ENCODE data around the gene GPBP1L1. TPM values are rescaled to one million over a fixed set of nuclear protein-coding genes. Genes with fewer than 3 reads are reported as not detected.

The GPBP1L1 gene
- total and polyA plus RNA-seq, 9 donors = 36.0 to 89.5 (median 78.7) TPM

DNA sequence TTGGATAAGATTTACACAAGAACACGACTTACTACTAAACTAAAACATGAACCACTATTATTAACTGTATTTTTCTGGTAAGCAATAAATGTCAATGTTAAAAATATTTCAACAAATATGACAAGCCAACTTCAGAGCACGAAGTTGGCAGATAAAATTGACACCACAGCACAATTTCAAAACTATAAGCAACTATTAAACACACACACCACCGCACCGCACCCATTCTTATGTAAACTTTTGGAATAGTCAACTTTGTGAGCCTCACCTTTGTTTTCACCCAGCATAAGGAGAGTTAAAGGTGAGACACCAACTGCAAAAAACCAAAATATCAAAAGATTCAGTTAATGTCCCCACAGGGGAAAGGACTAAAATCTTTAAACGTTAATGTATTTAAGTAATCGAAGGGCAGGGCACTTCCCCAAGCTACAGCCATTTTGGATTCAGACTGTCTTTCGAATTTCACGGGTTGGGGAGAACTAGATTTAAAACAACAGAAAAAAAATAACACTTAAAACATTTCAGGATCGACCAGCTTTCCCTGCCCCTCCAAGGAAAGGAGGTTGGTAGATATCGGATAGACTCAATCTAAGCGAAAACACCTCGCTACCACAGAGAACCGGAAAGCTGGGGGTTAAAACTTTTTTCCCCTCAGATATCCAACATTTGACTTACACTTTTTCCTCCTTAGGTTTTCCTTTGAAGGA is 872 bp downstream of the GPBP1L1 start:
- Histone ChIP-seq H3K4me1 (ENCODE audit: insufficient read depth) (peaks cover 4% of the 10 kb centered on the region), H3K27me3 (no peaks in the 10 kb centered on the region), H3K27ac (peak overlapping the region in 1 of 2 donors; percentile 96), H3K4me3 (peak overlapping the region; percentile 98), H3K36me3 (no peaks in the 10 kb centered on the region), H3K9me3 (no peaks in the 10 kb centered on the region)
- 0 to 1% (median 0%) methylated on average over 13 of the region's 13 CpGs for WGBS, 3 donors
- no peak for DNase-seq
- TF ChIP-seq, protein P1, sequence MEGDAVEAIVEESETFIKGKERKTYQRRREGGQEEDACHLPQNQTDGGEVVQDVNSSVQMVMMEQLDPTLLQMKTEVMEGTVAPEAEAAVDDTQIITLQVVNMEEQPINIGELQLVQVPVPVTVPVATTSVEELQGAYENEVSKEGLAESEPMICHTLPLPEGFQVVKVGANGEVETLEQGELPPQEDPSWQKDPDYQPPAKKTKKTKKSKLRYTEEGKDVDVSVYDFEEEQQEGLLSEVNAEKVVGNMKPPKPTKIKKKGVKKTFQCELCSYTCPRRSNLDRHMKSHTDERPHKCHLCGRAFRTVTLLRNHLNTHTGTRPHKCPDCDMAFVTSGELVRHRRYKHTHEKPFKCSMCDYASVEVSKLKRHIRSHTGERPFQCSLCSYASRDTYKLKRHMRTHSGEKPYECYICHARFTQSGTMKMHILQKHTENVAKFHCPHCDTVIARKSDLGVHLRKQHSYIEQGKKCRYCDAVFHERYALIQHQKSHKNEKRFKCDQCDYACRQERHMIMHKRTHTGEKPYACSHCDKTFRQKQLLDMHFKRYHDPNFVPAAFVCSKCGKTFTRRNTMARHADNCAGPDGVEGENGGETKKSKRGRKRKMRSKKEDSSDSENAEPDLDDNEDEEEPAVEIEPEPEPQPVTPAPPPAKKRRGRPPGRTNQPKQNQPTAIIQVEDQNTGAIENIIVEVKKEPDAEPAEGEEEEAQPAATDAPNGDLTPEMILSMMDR (IDR thresholded peaks at IDR 0.05) = no peak
- TF ChIP-seq EP300 (IDR thresholded peaks at IDR 0.05) = no peak
- no peak for TF ChIP-seq POLR2A (IDR thresholded peaks at IDR 0.05)
- intact Hi-C loops (cut with DNase I) = loop anchor here in 1 of 4 donors (5.0 kb wide), 1 partner anchor 103 kb away; the partner anchor contains the start of gene NASP

DNA sequence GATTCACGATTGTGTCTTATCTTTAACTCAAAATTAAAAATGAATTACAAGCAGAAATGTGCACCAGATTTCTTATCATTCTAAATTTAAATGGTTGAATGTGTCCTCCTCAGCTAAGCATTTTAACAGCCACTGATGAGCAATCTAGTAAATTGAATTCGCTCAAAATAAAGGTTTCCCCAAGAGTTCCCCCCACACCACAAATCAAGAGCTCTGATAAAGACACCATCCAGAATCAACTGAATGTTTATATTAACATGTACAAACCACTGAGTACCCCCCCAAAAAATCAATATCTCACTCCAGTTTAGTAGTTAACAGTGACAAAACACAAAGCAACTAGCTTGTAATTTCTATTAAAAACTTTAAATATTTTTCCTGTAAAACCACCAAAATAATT is 1.9 kb downstream of the GPBP1L1 start:
- Histone ChIP-seq H3K9me3 (no peaks in the 10 kb centered on the region), H3K4me3 (no peak overlapping the region), H3K27ac (no peak overlapping the region), H3K4me1 (ENCODE audit: insufficient read depth) (peaks cover 5% of the 10 kb centered on the region), H3K36me3 (no peaks in the 10 kb centered on the region), H3K27me3 (no peaks in the 10 kb centered on the region)
- no peak for TF ChIP-seq EP300 (IDR thresholded peaks at IDR 0.05)
- TF ChIP-seq, protein P1 (IDR thresholded peaks at IDR 0.05) = no peak
- no peak for TF ChIP-seq POLR2A (IDR thresholded peaks at IDR 0.05)
- 33 to 40% (median 37%) methylated on average over 2 of the region's 2 CpGs for WGBS, 3 donors
- no peak for DNase-seq
- intact Hi-C loops (cut with DNase I) = no loop called here

- H3K36me3 ChIP-seq = no peaks in the 10 kb centered on the region
- no peaks in the 10 kb centered on the region for H3K27me3 ChIP-seq
- intact Hi-C loops (cut with DNase I) = no loop called here
- 87 to 91% (median 90%) methylated on average over 6 of the region's 6 CpGs for WGBS, 3 donors
- peaks cover 8% of the 10 kb centered on the region for H3K4me1 ChIP-seq (ENCODE audit: insufficient read depth)
- H3K9me3 ChIP-seq = no peaks in the 10 kb centered on the region
- no peak for DNase-seq
- TF ChIP-seq POLR2A (IDR thresholded peaks at IDR 0.05) (no peak), EP300 (IDR thresholded peaks at IDR 0.05) (no peak)
- TF ChIP-seq, protein P1 (IDR thresholded peaks at IDR 0.05) = no peak
- no peak overlapping the region for H3K4me3 ChIP-seq
- H3K27ac ChIP-seq = no peak overlapping the region
Measured at GRCh38 chr1:45682942-45683341, 3.4 kb downstream of the GPBP1L1 start.

- DNase-seq = no peak
- Histone ChIP-seq H3K4me1 (ENCODE audit: insufficient read depth) (peaks cover 10% of the 10 kb centered on the region), H3K36me3 (no peaks in the 10 kb centered on the region), H3K27ac (no peak overlapping the region), H3K9me3 (no peaks in the 10 kb centered on the region), H3K27me3 (no peaks in the 10 kb centered on the region), H3K4me3 (no peak overlapping the region)
- intact Hi-C loops (cut with DNase I) = no loop called here
- 7 to 11% (median 10%) methylated on average over 3 of the region's 3 CpGs for WGBS, 3 donors
- TF ChIP-seq POLR2A (IDR thresholded peaks at IDR 0.05) (no peak), EP300 (IDR thresholded peaks at IDR 0.05) (no peak)
- TF ChIP-seq, protein P1 (IDR thresholded peaks at IDR 0.05) = no peak
Measured at GRCh38 chr1:45679123-45679522, 7.2 kb downstream of the GPBP1L1 start.

All from ovary (tissue), 9 donors.